H1 (cell line): ENCODE measurements around the gene TTC34. TPM values are rescaled to one million over a fixed set of nuclear protein-coding genes. Genes with fewer than 3 reads are reported as not detected.

Experiments
- CTCF ChIA-PET: fragments of 300-600 bp; sonication (Branson Sonifier 250); formaldehyde crosslinking; loops from one replicate; lab custom pipeline; 2021; ENCODE audit not compliant: partially characterized antibody; lab: Charles Lee
- POLR2A ChIA-PET: fragments of 300-600 bp; sonication (Branson Sonifier 250); formaldehyde crosslinking; loops from one replicate; lab custom pipeline; 2021; ENCODE audit warnings: inconsistent platforms; ENCODE audit not compliant: partially characterized antibody; lab: Charles Lee
- DNase-seq, 2 experiments: peaks; one replicate each; pipeline versions ENCODE4 v3.0.0 to v3.0.0-alpha.2; 2010 to 2022; ENCODE audit warnings: low spot score in 2 of 2, low read depth in 1 of 2, mixed read lengths in 1 of 2
- FAIRE-seq: peaks from 2 replicates; lab custom pipeline; 2011; peaks lifted over from hg19 to GRCh38; lab: Jason Lieb, UNC
- H2AFZ ChIP-seq: 2 replicates; pipeline ENCODE4 v1.8.1; 2012; ENCODE audit warnings: low read length, inconsistent platforms
- H2AK5ac ChIP-seq: 2 replicates; pipeline ENCODE4 v1.6.1; 2013; ENCODE audit warnings: low read depth, low read length
- H2BK120ac ChIP-seq: replicated peaks from 2 replicates; pipeline ENCODE3; 2013; ENCODE audit warnings: low read depth, low read length, inconsistent platforms
- H2BK12ac ChIP-seq: 2 replicates; pipeline ENCODE4 v1.6.1; 2013; ENCODE audit warnings: low read depth, low read length
- H2BK15ac ChIP-seq: 2 replicates; pipeline ENCODE4 v1.6.1; 2013; ENCODE audit warnings: low read length
- H2BK20ac ChIP-seq: 2 replicates; pipeline ENCODE4 v1.6.1; 2013; ENCODE audit warnings: low read length
- H2BK5ac ChIP-seq: 2 replicates; pipeline ENCODE4 v1.6.1; 2013; ENCODE audit warnings: low read depth, low read length
- H3K14ac ChIP-seq: 2 replicates; pipeline ENCODE4 v1.6.1; 2013; ENCODE audit warnings: inconsistent platforms; ENCODE audit not compliant: insufficient read length
- H3K18ac ChIP-seq: 2 replicates; pipeline ENCODE4 v1.6.1; 2013; ENCODE audit warnings: low read length; ENCODE audit errors: extremely low read depth
- H3K23ac ChIP-seq: 2 replicates; pipeline ENCODE4 v1.6.1; 2013; ENCODE audit warnings: inconsistent platforms; ENCODE audit not compliant: insufficient read length
- H3K23me2 ChIP-seq: 2 replicates; pipeline ENCODE4 v1.6.1; 2013; ENCODE audit warnings: low read depth, low read length
- H3K27ac ChIP-seq: 2 replicates; pipeline ENCODE4 v1.6.1; 2011; ENCODE audit warnings: low read depth, low read length, inconsistent platforms
- H3K27me3 ChIP-seq, 4 experiments: replicated peaks in 1 of 4; 1 replicate in 1 of 4; 2 replicates in 3 of 4; pipeline versions ENCODE4 v1.6.1 to v1.8.1; 2011 to 2013; ENCODE audit warnings: low read length in 3 of 4, mild to moderate bottlenecking in 3 of 4, inconsistent platforms in 2 of 4, mixed read lengths in 2 of 4, moderate library complexity in 1 of 4; ENCODE audit not compliant: control insufficient read depth in 3 of 4, insufficient read depth in 3 of 4; ENCODE audit errors: extremely low read depth in 1 of 4
- H3K36me3 ChIP-seq, 4 experiments: 2 replicates each; pipeline versions ENCODE4 v1.6.1 to v1.8.1; 2011 to 2013; ENCODE audit warnings: mild to moderate bottlenecking in 4 of 4, low read length in 3 of 4, moderate library complexity in 2 of 4, control low read depth in 1 of 4, inconsistent platforms in 1 of 4; ENCODE audit not compliant: insufficient read depth in 4 of 4, control insufficient read depth in 2 of 4
- H3K4ac ChIP-seq: replicated peaks from 2 replicates; pipeline ENCODE3; 2013; ENCODE audit warnings: low read length, low read depth, mixed read lengths, inconsistent platforms; ENCODE audit not compliant: insufficient read length
- H3K4me1 ChIP-seq, 4 experiments: replicated peaks in 1 of 4; 1 replicate in 1 of 4; 2 replicates in 3 of 4; pipeline versions ENCODE4 v1.6.1 to v1.8.1; 2011 to 2013; ENCODE audit warnings: low read length in 3 of 4, inconsistent platforms in 2 of 4, mixed read lengths in 1 of 4; ENCODE audit not compliant: insufficient read depth in 4 of 4, control insufficient read depth in 3 of 4
- H3K4me2 ChIP-seq, 2 experiments: 2 replicates each; pipeline versions ENCODE4 v1.6.1 to v1.8.1; 2011 to 2013; ENCODE audit warnings: low read depth in 2 of 2, low read length in 2 of 2, control low read depth in 1 of 2, inconsistent platforms in 1 of 2, mild to moderate bottlenecking in 1 of 2; ENCODE audit not compliant: insufficient read depth in 1 of 2
- H3K4me3 ChIP-seq, 4 experiments: fragments of 200-600, 300-600 bp in 1 of 4; sonication (generic), shearing (Covaris generic), sonication (Bioruptor Twin) in 1 of 4; 2 replicates each; pipeline versions ENCODE4 v1.5.1 to v1.8.1; 2011 to 2016; ENCODE audit warnings: low read length in 4 of 4, low read depth in 3 of 4, control low read depth in 2 of 4, inconsistent platforms in 2 of 4, mild to moderate bottlenecking in 2 of 4, mixed read lengths in 1 of 4, moderate library complexity in 1 of 4; ENCODE audit not compliant: insufficient read depth in 2 of 4; ENCODE audit errors: extremely low read depth in 1 of 4
- H3K56ac ChIP-seq: replicated peaks from 2 replicates; pipeline ENCODE3; 2013; ENCODE audit warnings: low read depth, mild to moderate bottlenecking, mixed read lengths, low read length, inconsistent platforms; ENCODE audit not compliant: insufficient read length
- H3K79me1 ChIP-seq: 2 replicates; pipeline ENCODE4 v1.6.1; 2013; ENCODE audit warnings: low read depth, low read length, control low read depth
- H3K79me2 ChIP-seq, 2 experiments: 2 replicates each; pipeline versions ENCODE4 v1.6.1 to v1.8.1; 2012 to 2013; ENCODE audit warnings: low read length in 2 of 2, mild to moderate bottlenecking in 2 of 2, inconsistent platforms in 1 of 2; ENCODE audit not compliant: insufficient read depth in 2 of 2, control insufficient read depth in 1 of 2
- H3K9ac ChIP-seq, 4 experiments: replicated peaks in 1 of 4; 1 replicate in 1 of 4; 2 replicates in 3 of 4; pipeline versions ENCODE4 v1.6.1 to v1.8.1; 2011 to 2013; ENCODE audit warnings: low read depth in 3 of 4, low read length in 3 of 4, control low read depth in 2 of 4, mild to moderate bottlenecking in 2 of 4, moderate library complexity in 2 of 4, inconsistent platforms in 1 of 4; ENCODE audit errors: extremely low read depth in 1 of 4
- H3K9me3 ChIP-seq, 2 experiments: 2 replicates each; pipeline versions ENCODE4 v1.6.1 to v1.8.1; 2012 to 2013; ENCODE audit warnings: mild to moderate bottlenecking in 2 of 2, moderate library complexity in 2 of 2, control low read depth in 1 of 2, inconsistent platforms in 1 of 2, low read depth in 1 of 2, low read length in 1 of 2, mixed read lengths in 1 of 2; ENCODE audit not compliant: insufficient read depth in 2 of 2
- H4K20me1 ChIP-seq, 2 experiments: replicated peaks in 1 of 2; 2 replicates each; pipeline versions ENCODE3 to v1.8.1; 2011 to 2013; ENCODE audit warnings: inconsistent platforms in 2 of 2, low read length in 2 of 2, mild to moderate bottlenecking in 1 of 2; ENCODE audit not compliant: insufficient read depth in 2 of 2, control insufficient read depth in 1 of 2
- H4K5ac ChIP-seq: 2 replicates; pipeline ENCODE4 v1.6.1; 2013; ENCODE audit warnings: low read length, low read depth, mixed read lengths, inconsistent platforms; ENCODE audit not compliant: insufficient read length
- H4K8ac ChIP-seq: 2 replicates; pipeline ENCODE4 v1.8.0; 2013; ENCODE audit warnings: mild to moderate bottlenecking, moderate library complexity, low read length, inconsistent platforms; ENCODE audit not compliant: insufficient read depth; ENCODE audit errors: extremely low read depth
- H4K91ac ChIP-seq: replicated peaks from 2 replicates; pipeline ENCODE3; 2013; ENCODE audit warnings: low read length, mixed read lengths, inconsistent platforms; ENCODE audit not compliant: insufficient read length
- BRCA1 ChIP-seq: IDR thresholded peaks from 2 replicates; pipeline ENCODE4 v1.6.1; 2012; ENCODE audit warnings: low read depth, low read length, improper control_type of control experiment
- CBX5 ChIP-seq: fragments of 300-800, 300-1000 bp; sonication (generic); IDR thresholded peaks from 2 replicates; pipeline ENCODE4 v1.7.1; 2016; ENCODE audit warnings: antibody characterized with exemption, low read length, low read depth
- EP300 ChIP-seq, 2 experiments: IDR thresholded peaks; 1 replicate in 1 of 2; 2 replicates in 1 of 2; pipeline ENCODE4 v1.6.1; 2011 to 2012; ENCODE audit warnings: low read depth in 2 of 2, low read length in 2 of 2, mild to moderate bottlenecking in 2 of 2, borderline replicate concordance in 1 of 2, inconsistent platforms in 1 of 2, moderate library complexity in 1 of 2
- JUN ChIP-seq: IDR thresholded peaks from 2 replicates; pipeline ENCODE4 v1.6.1; 2011; ENCODE audit warnings: low read depth, mild to moderate bottlenecking, improper control_type of control experiment, low read length
- MAFK ChIP-seq: IDR thresholded peaks from 2 replicates; pipeline ENCODE4 v1.6.1; 2012; ENCODE audit warnings: low read depth, mild to moderate bottlenecking, improper control_type of control experiment, low read length
- POLR2AphosphoS5 ChIP-seq: IDR thresholded peaks from 2 replicates; pipeline ENCODE4 v1.6.1; 2011; ENCODE audit warnings: low read depth, low read length
- RBBP5 ChIP-seq: IDR thresholded peaks from 2 replicates; pipeline ENCODE4 v1.7.1; 2012; ENCODE audit warnings: low read depth, mild to moderate bottlenecking, inconsistent platforms, low read length, moderate library complexity, borderline replicate concordance
- TEAD4 ChIP-seq: IDR thresholded peaks from 2 replicates; pipeline ENCODE4 v1.6.1; 2012; ENCODE audit warnings: low read depth, low read length, inconsistent platforms, mixed read lengths
- WGBS, 2 experiments: shearing (Covaris generic) in 1 of 2; methylation state at CpG; one replicate each; pipeline versions ENCODE4 v1.1.6 to v1.1.7; 2013 to 2015; ENCODE audit warnings: low lambda C conversion rate in 2 of 2, mixed read lengths in 2 of 2, inconsistent platforms in 1 of 2, low coverage in 1 of 2, missing lambda C conversion rate in 1 of 2; ENCODE audit not compliant: insufficient replicate concordance in 2 of 2, insufficient coverage in 1 of 2, insufficient read length in 1 of 2; ENCODE audit errors: extremely low coverage in 1 of 2, missing lambda C conversion rate in 1 of 2; 5-methylcytosine and 5-hydroxymethylcytosine counted together
- polyA plus RNA-seq, 7 experiments: library from polyadenylated mRNA; depleted of rRNA in 3 of 7; stranded (reverse) in 5 of 7; unstranded in 2 of 7; fragments of >200 nt in 5 of 7; fragments of 200-250 nt in 2 of 7; gene quantifications; 1 replicate in 5 of 7; 2 replicates in 1 of 7; 4 replicates in 1 of 7; pipeline versions ENCODE4 v1.2.1 to v1.2.3, GENCODE V29; 2011 to 2013; ENCODE audit warnings: missing spikeins in 2 of 7, mixed read lengths in 2 of 7
- total RNA-seq: library from RNA; stranded (reverse); fragmentation: NEBNext Ultra II Directional; extraction: Animal tissue kit (Norgen Biotek cat#: 25700); gene quantifications from 2 replicates; pipeline ENCODE4 v1.2.1, GENCODE V29; 2021

Gene TTC34
- total and polyA plus RNA-seq, 2 of the 8 experiments (the other 6 are each of a cell fraction or from before 2014, with no cell fraction given): 0.23 to 0.50 TPM

- H3K23me2 ChIP-seq: no peaks in the 10 kb centered on the region
- no peaks in the 10 kb centered on the region for H4K20me1 ChIP-seq
- no peak overlapping the region for H2AK5ac ChIP-seq
- ChIA-PET POLR2A (no interaction called here), CTCF (no interaction called here)
- no peaks in the 10 kb centered on the region for H3K79me2 ChIP-seq
- FAIRE-seq (no peak), DNase-seq (no peak)
- H2AFZ ChIP-seq: no peak overlapping the region
- H3K23ac ChIP-seq: no peak overlapping the region
- no peaks in the 10 kb centered on the region for H3K27me3 ChIP-seq
- H4K91ac ChIP-seq: no peak overlapping the region
- no peak overlapping the region for H4K5ac ChIP-seq
- no peak overlapping the region for H3K18ac ChIP-seq
- no peaks in the 10 kb centered on the region for H3K4me1 ChIP-seq
- peaks cover 66 to 81% of the 10 kb centered on the region in 2 experiments for H3K9me3 ChIP-seq
- no peak overlapping the region for H3K4me2 ChIP-seq
- WGBS, 2 experiments: 46% methylated on average over 2 of the region's 2 CpGs; no CpG with 5 or more reads in 1 of the 2 experiments
- no peak overlapping the region for H3K14ac ChIP-seq
- H4K8ac ChIP-seq: no peak overlapping the region
- no peaks in the 10 kb centered on the region for H3K36me3 ChIP-seq
- no peak overlapping the region for H2BK120ac ChIP-seq
- no peak overlapping the region for H3K9ac ChIP-seq
- no peak overlapping the region for H2BK5ac ChIP-seq
- H3K4ac ChIP-seq: no peak overlapping the region
- no peak overlapping the region for H2BK15ac ChIP-seq
- H3K4me3 ChIP-seq: no peak overlapping the region
- no peaks in the 10 kb centered on the region for H3K79me1 ChIP-seq
- no peak overlapping the region for H2BK12ac ChIP-seq
- H3K56ac ChIP-seq: no peak overlapping the region
- no peak overlapping the region for H3K27ac ChIP-seq
- H2BK20ac ChIP-seq: no peak overlapping the region
- TF ChIP-seq CBX5 (no peak), MAFK (no peak), TEAD4 (no peak), JUN (no peak), BRCA1 (no peak), EP300 (IDR thresholded peaks at IDR 0.05; ENCODE audit: borderline replicate concordance in 1 of 2, low read depth in 2 of 2, low read length in 2 of 2) (no peak), POLR2AphosphoS5 (no peak), RBBP5 (no peak)
Observed at GRCh38 chr1:2781627-2782026, 19.9 kb downstream of the TTC34 start.
